Fibroblast of villous mesenchyme (primary cell): ENCODE measurements around the gene FERMT3. TPM values are rescaled to one million over a fixed set of nuclear protein-coding genes. Genes with fewer than 3 reads are reported as not detected.

Experiments
- DNase-seq: peaks from one replicate; pipeline ENCODE4 v3.0.0-alpha.2; 2010; ENCODE audit warnings: low read depth
- H3K4me3 ChIP-seq: 2 replicates; pipeline ENCODE4 v1.5.1; 2011; ENCODE audit warnings: low read depth, mild to moderate bottlenecking, low read length
- total RNA-seq: library from RNA; depleted of rRNA; stranded (reverse); fragments of >200 nt; gene quantifications from 2 replicates; pipeline ENCODE4 v1.2.3, GENCODE V29; 2012
- TF ChIP-seq, protein P1 (sequence below): IDR thresholded peaks from 2 replicates; pipeline ENCODE4 v1.5.1; 2012; ENCODE audit warnings: low read depth, mild to moderate bottlenecking, low read length; ENCODE audit not compliant: insufficient read depth

FERMT3 gene
- total RNA-seq, 1 donor = 4.3 TPM

DNA sequence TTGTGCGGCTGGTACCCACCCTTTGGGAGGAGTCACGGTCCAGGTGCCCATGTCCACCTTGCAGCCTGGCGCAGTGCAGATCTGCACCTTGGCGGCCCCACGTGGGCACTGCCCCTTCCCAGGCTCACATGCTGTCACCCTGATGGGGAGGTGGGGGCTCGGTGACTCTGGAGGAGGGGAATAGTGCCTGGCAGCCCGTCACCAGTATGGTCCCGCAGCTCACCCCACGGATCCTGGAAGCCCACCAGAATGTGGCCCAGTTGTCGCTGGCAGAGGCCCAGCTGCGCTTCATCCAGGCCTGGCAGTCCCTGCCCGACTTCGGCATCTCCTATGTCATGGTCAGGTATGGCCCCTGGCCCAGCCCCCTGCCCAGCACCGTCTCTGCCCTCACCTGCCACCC lies 14.3 kb downstream of the FERMT3 start:
- TF ChIP-seq, protein P1, sequence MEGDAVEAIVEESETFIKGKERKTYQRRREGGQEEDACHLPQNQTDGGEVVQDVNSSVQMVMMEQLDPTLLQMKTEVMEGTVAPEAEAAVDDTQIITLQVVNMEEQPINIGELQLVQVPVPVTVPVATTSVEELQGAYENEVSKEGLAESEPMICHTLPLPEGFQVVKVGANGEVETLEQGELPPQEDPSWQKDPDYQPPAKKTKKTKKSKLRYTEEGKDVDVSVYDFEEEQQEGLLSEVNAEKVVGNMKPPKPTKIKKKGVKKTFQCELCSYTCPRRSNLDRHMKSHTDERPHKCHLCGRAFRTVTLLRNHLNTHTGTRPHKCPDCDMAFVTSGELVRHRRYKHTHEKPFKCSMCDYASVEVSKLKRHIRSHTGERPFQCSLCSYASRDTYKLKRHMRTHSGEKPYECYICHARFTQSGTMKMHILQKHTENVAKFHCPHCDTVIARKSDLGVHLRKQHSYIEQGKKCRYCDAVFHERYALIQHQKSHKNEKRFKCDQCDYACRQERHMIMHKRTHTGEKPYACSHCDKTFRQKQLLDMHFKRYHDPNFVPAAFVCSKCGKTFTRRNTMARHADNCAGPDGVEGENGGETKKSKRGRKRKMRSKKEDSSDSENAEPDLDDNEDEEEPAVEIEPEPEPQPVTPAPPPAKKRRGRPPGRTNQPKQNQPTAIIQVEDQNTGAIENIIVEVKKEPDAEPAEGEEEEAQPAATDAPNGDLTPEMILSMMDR = no peak
- no peak overlapping the region for H3K4me3 ChIP-seq
- DNase-seq = no peak

DNA sequence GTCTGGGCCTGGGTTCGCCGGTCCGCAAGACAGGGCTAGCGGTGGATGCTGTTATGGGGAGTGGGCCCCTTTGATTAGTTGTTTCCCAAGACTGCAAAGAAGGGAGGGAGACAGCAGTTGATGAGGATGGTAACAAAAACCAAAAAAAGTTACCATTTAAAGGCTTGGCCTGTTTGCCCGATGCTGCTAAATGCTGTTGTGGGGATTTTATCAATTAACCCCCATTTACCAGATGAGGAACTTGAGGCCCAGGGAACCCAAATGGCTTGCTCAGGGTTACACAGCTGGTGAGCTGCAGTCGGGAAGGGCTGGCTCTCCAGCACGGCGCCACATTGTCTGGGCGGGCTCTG lies 16.1 kb downstream of the FERMT3 start:
- H3K4me3 ChIP-seq = no peak overlapping the region
- no peak for DNase-seq
- TF ChIP-seq, protein P1 = no peak

DNA sequence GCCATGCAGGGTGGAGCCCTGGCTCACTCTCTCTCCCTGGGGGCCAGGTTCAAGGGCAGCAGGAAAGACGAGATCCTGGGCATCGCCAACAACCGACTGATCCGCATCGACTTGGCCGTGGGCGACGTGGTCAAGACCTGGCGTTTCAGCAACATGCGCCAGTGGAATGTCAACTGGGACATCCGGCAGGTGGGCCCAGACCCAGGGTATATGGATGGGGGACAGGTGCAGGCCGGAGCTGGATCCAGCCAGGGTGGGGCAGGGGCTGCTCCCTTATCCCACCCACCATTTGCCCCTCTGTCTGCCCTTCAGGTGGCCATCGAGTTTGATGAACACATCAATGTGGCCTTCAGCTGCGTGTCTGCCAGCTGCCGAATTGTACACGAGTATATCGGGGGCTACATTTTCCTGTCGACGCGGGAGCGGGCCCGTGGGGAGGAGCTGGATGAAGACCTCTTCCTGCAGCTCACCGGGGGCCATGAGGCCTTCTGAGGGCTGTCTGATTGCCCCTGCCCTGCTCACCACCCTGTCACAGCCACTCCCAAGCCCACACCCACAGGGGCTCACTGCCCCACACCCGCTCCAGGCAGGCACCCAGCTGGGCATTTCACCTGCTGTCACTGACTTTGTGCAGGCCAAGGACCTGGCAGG lies 16.6 kb downstream of the FERMT3 start:
- TF ChIP-seq, protein P1 = no peak
- DNase-seq = no peak
- H3K4me3 ChIP-seq = no peak overlapping the region

DNA sequence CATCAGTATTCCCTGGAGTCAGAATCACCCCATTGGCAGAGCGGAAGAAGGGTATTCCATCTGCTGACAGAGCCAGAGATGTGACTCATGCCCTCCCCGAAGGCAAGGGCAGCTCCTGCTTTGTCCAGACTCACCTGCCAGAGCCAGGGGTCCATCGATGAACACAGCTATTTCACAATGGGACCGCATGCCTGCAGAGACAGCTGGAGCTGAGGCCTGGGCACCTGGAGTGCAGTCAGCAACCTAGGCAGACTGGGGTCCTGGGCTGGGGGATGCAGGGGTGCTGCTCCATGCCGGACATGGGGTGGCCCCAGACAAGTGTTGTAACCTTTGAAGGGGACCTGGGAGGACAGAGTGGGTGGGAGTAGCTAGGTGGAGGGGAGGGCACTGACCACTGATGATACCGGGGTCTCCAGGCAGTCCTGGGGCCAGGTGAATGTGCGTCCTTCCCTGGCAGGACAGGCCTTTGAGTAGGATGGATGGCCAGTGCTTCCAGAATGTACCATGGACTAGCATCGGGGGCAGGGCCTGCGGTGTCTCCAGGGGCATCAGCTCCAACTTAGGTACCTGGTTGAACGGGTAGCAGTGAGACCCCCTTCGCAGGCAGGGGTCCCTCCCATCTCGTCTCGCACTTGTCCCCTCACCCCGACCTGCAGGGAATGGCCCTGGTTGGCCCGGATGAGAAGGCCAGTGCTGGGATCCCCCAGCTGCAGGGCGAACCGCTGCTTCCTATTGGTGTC lies 17.8 kb downstream of the FERMT3 start:
- TF ChIP-seq, protein P1 = no peak
- DNase-seq = no peak

DNA sequence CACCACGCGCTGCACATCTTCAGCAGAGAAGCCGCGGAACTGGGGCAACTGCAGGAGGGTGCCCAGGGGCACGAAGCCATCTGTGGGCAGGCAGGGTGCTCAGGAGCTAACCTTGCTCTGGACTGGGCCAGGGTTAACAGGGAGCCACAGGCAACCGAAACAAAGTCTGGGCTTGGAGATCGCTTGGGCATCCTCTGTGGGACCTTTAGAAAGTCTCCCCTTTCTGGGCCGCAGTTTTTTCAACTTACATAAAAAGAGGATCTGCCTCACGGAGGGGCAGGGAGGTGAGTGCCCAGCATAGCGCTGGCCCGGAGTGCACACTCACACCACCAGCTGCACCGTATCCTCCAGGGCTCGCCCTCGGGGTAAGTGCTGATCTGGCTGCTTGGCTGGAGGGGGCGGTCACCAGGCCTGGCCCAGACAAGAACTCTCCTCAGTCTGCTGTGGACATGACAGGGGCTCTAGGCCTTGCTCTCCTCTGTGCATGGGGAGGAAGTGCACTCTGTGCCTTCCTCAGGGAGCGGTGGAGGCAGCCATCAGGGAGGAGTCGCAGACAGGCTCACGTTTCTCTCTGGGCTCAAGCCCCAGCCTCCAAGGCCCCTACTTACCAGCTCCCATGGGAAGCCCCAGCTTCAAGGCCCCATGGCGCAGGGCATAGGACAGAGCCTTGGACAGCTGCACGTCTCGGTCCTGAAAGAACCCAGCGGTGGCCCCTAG lies 18.5 kb downstream of the FERMT3 start:
- DNase-seq = no peak
- H3K4me3 ChIP-seq = peak overlapping the region; percentile 90
- TF ChIP-seq, protein P1 = no peak

More for the DNA sequence above, 17.8 kb downstream of the FERMT3 start:
- H3K4me3 ChIP-seq = no peak overlapping the region

DNA sequence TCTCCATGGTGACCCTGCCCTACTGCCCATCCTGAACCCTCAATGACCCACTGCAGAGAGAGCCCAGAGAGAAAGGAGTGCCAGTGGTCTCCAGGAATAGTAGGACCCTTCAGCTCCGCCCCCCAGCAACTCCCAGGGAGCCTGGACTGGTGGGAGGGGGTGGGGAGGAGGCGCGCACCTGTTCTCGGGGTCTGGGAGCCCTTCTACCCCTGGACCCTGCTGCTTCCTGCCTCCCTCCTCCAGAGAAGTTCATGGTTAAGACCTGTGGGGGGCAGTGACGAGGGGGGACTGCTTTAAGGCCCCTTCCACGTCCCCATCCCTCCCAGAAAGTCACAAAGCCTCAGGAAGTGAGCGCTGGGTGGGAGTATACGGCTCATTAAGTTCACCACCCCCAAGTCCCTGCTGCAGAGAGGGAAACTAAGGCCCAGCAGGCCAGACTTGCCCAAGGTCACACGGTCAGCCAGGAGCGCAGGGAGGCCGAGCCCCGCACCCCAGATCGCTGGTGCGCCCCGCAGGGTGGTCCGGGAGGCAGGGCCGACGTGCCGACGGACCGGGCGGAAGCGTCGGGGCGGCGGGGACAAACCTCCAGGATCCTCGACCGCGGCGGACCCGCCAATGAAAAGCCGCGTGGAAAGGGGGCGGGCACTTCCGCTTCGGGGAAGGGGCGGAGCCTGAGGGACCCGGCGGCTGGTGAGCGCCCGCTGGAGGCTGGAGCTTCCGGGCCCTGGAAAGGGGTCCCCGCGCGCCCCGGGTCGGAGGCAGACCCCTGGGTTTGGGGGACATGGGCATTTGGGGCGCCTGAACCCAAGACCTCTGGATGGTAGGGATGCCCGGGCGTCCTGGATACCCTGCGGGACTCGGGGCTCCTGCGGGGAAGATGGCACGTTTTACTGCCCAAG lies 19.3 kb downstream of the FERMT3 start, which contains the start of the genes NUDT22 and TRPT1:
Gene NUDT22 (plus strand): TSS at position 667 of the 899 bp plus-strand sequence. CDS start 379 bp downstream, outside the sequence.
Gene TRPT1 (minus strand): TSS at position 579 of the 899 bp plus-strand sequence. CDS start 326 bp downstream, at position 253.
- TF ChIP-seq, protein P1 = peak; percentile 9
- peak; percentile 80 for DNase-seq
- peak within 1 kb of the TSS; percentile 90 for H3K4me3 ChIP-seq
